ENCODE data around the gene RNF220.

Gene RNF220

DNA sequence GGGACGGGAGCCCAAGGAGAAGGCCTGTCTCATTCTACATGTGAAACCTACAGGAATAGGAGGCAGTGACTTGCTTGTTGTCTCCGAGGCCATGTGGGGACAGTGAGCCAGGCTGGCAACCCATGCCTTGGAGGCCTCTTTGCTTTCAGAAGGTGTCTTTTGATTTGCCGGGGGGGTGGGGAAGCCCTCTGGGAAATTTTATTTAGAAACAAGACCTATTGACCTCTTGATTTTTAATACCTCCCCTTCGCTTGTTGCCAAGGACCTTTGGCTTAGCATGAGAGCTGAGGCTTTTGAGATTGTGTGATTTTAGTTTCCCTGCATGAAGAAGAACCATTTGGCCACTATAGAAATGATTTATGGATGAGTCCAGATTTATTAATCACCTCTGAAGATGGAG lies 273.6 kb downstream of the RNF220 start:
- TF ChIP-seq POLR2A (IDR thresholded peaks at IDR 0.05; ENCODE audit: low read depth, low read length): no peak

DNA sequence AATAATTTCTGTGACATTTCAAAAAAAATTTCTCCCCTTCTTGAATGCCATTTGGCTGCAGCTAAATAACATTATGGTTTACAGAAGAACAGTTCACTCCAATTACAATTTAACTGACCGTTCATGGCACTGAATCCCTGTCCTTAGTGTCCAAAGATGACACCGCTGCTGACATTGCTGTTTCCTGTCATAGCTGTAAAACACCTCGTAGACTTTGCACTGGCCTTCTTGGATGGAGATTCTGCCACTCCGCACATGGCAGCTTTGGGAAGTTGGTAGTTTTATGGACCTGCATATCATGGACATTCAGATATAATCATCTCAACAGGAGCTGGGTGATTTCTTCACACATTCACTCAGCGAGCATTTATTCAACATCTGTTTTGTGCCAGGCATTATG lies 274.4 kb downstream of the RNF220 start:
- FAIRE-seq: no peak
- no peak for DNase-seq (ENCODE audit: insufficient read length, low spot score)
- no peak for TF ChIP-seq POLR2A (IDR thresholded peaks at IDR 0.05; ENCODE audit: low read depth, low read length)

More for the DNA sequence above, 273.6 kb downstream of the RNF220 start:
- no peak for FAIRE-seq
- DNase-seq (ENCODE audit: insufficient read length, low spot score): no peak

- no peak for FAIRE-seq
- DNase-seq (ENCODE audit: insufficient read length, low spot score): no peak
- no peak for TF ChIP-seq POLR2A (IDR thresholded peaks at IDR 0.05; ENCODE audit: low read depth, low read length)
These were observed 277.1 kb downstream of the RNF220 start for GRCh38 chr1:44681905-44682882.

GRCh38 chr1:44682883-44683265 lies 277.8 kb downstream of the RNF220 start:
- FAIRE-seq (no peak), DNase-seq (ENCODE audit: insufficient read length, low spot score) (no peak)
- no peak for TF ChIP-seq POLR2A (IDR thresholded peaks at IDR 0.05; ENCODE audit: low read depth, low read length)

- FAIRE-seq (no peak), DNase-seq (ENCODE audit: insufficient read length, low spot score) (no peak)
- no peak for TF ChIP-seq POLR2A (IDR thresholded peaks at IDR 0.05; ENCODE audit: low read depth, low read length)
These were observed 279.5 kb downstream of the RNF220 start for GRCh38 chr1:44684525-44684924.

DNA sequence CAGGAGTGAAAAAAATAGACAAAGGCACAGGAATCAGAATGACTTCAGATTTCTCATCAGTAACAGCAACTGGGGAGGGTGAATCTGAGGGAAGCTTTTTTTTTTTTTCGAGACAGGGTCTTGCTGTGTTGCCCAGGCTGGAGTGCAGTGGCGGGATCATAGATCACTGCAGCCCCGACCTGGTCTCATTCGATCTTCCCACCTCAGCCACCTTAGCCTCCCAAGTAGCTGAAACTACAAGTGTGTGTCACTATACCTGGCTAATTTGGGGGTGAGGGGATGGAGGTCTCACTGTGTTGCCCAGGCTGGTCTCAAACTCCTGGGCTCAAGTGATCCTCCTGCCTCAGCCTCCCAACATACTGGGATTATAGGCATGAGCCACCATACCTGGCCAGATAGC lies 280.2 kb downstream of the RNF220 start:
- FAIRE-seq: no peak
- TF ChIP-seq POLR2A (IDR thresholded peaks at IDR 0.05; ENCODE audit: low read depth, low read length): no peak
- no peak for DNase-seq (ENCODE audit: insufficient read length, low spot score)

- no peak for TF ChIP-seq POLR2A (IDR thresholded peaks at IDR 0.05; ENCODE audit: low read depth, low read length)
- no peak for FAIRE-seq
- no peak for DNase-seq (ENCODE audit: insufficient read length, low spot score)
These were observed 280.8 kb downstream of the RNF220 start for GRCh38 chr1:44685881-44686280.

DNA sequence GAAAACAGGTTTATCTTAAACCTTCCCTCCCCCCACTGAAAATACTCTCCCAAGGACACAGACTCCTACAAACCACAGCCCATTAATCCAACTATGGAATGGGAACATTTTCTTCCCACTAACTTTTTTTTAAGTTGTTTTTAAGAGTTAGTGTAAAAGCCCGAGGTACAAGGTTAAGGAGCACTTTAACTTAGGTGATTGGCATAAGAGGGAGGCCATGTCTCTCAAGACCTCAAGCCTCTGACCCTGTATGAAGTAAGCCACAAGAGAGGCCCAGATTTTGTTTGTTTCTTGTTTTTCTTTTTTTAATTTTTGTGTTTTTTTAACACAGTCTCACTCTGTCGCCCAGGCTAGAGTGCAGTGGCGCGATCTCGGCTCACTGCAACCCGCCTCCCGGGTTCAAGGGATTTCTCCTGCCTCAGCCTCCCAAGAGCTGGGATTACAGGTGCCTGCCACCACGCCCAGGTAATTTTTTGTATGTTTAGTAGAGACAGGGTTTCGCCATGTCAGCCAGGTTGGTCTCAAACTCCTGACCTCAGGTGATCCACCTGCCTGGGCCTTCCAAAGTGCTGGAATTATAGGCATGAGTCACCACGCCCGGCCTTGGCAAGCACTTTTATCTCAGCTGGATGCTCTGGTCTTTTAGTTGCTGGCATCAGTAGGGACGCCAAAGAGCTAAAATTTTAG lies 283.8 kb downstream of the RNF220 start:
- FAIRE-seq (no peak), DNase-seq (ENCODE audit: insufficient read length, low spot score) (no peak)
- no peak for TF ChIP-seq POLR2A (IDR thresholded peaks at IDR 0.05; ENCODE audit: low read depth, low read length)

DNA sequence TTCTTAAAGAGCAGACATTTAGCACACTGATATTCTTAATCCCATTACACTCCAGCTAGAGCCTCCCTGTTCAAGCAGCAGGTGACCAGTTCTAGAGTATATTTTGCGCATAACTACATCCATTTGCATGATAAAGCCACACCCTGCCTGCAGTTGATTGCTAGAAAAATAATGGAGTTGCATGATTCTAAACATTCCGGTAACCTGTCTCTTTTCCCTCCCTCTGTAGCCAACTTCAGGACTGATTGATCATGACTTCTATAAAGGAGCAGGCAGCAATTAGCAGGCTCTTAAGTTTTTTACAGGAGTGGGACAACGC lies 284.4 kb downstream of the RNF220 start:
- DNase-seq (ENCODE audit: insufficient read length, low spot score) (no peak), FAIRE-seq (no peak)
- TF ChIP-seq POLR2A (IDR thresholded peaks at IDR 0.05; ENCODE audit: low read depth, low read length): no peak

GRCh38 chr1:44693159-44693558 lies 288.1 kb downstream of the RNF220 start:
- DNase-seq (ENCODE audit: insufficient read length, low spot score): no peak
- TF ChIP-seq POLR2A (IDR thresholded peaks at IDR 0.05; ENCODE audit: low read depth, low read length): no peak
- no peak for FAIRE-seq

- DNase-seq (ENCODE audit: insufficient read length, low spot score) (no peak), FAIRE-seq (no peak)
- TF ChIP-seq POLR2A (IDR thresholded peaks at IDR 0.05; ENCODE audit: low read depth, low read length): no peak
These were observed 288.8 kb downstream of the RNF220 start for GRCh38 chr1:44693900-44694299.

- FAIRE-seq: no peak
- TF ChIP-seq POLR2A (IDR thresholded peaks at IDR 0.05; ENCODE audit: low read depth, low read length): no peak
- no peak for DNase-seq (ENCODE audit: insufficient read length, low spot score)
These were observed 289.9 kb downstream of the RNF220 start for GRCh38 chr1:44694863-44695478.

- no peak for TF ChIP-seq POLR2A (IDR thresholded peaks at IDR 0.05; ENCODE audit: low read depth, low read length)
- DNase-seq (ENCODE audit: insufficient read length, low spot score): no peak
- FAIRE-seq: no peak
These were observed 290.6 kb downstream of the RNF220 start for GRCh38 chr1:44695671-44696070.

GRCh38 chr1:44696101-44696500 lies 291.0 kb downstream of the RNF220 start:
- no peak for DNase-seq (ENCODE audit: insufficient read length, low spot score)
- FAIRE-seq: no peak
- no peak for TF ChIP-seq POLR2A (IDR thresholded peaks at IDR 0.05; ENCODE audit: low read depth, low read length)
